Motor neuron (in vitro differentiated cells): ENCODE results near the gene TNNT2. TPM values are rescaled to one million over a fixed set of nuclear protein-coding genes. Genes with fewer than 3 reads are reported as not detected.

Source experiments
- ATAC-seq, 8 experiments: fragments of 200-7000 bp; cut with Tn5 transposase; replicated peaks in 6 of 8; 2 replicates each; pipeline ENCODE4 v1.8.0; 2021; ENCODE audit warnings: mild to moderate bottlenecking in 8 of 8, moderate library complexity in 8 of 8
- H3K27ac ChIP-seq, 2 donors: fragments of 250-450 bp; sonication (Bioruptor Pico); 2 replicates each; pipeline ENCODE4 v1.9.0; 2021; ENCODE audit warnings: antibody characterized with exemption in 2 of 2, mild to moderate bottlenecking in 2 of 2, moderate library complexity in 1 of 2
- H3K4me1 ChIP-seq, 2 donors: fragments of 250-450 bp; sonication (Bioruptor Pico); replicated peaks in 1 of 2; 2 replicates each; pipeline ENCODE4 v1.6.1; 2021; ENCODE audit warnings: antibody characterized with exemption in 2 of 2, mild to moderate bottlenecking in 2 of 2, moderate library complexity in 1 of 2
- H3K4me3 ChIP-seq, 5 donors: fragments of 250-450 bp; sonication (Bioruptor Pico); 2 replicates each; pipeline ENCODE4 v1.9.0; 2021; ENCODE audit warnings: antibody characterized with exemption in 5 of 5, mild to moderate bottlenecking in 5 of 5, moderate library complexity in 4 of 5
- WGBS, 10 experiments: fragments of 450-650 bp; shearing (Covaris generic); methylation state at CpG; one replicate each; pipeline ENCODE4 v1.0.0; 2022; 5-methylcytosine and 5-hydroxymethylcytosine counted together
- in situ Hi-C, 9 experiments: fragments of 400-800 bp; cut with MboI; loops; one replicate each; pipeline ENCODE4 v1.15.0; 2021; ENCODE audit warnings: low sequenced_read_pairs in 9 of 9, low pct_unique_long_range_greater_than_20kb in 2 of 9; ENCODE audit not compliant: unreplicated experiment in 9 of 9
- total RNA-seq, 8 experiments: library from RNA; unstranded; fragments of 300-600 nt; gene quantifications; 2 replicates each; pipeline versions ENCODE4 v1.2.3 to v1.2.4, GENCODE V29; 2022

Gene TNNT2
- total RNA-seq, 8 experiments from 2014 or later, result 0.14 to 2.7 (median 0.59) TPM; not detected in 1

DNA sequence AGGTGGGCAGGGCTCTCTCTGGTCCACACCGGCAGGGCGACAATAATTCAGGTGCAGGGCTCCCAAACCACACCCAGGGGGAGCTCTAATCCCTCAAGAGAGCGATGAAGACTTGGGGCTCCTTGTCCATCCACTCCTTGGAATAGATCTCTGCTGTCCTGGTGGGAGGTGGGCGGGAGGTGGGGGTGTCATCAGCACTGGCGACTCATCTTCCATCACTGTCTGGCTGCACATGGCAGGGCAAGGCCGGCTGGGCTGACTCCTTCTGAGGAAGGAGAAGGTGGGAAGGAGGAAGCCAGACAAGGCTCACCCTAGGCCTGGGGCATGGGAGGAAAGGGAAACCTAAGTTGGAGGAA, 29.3 kb downstream of the TNNT2 start:
- in situ Hi-C loops, result no loop called here

DNA sequence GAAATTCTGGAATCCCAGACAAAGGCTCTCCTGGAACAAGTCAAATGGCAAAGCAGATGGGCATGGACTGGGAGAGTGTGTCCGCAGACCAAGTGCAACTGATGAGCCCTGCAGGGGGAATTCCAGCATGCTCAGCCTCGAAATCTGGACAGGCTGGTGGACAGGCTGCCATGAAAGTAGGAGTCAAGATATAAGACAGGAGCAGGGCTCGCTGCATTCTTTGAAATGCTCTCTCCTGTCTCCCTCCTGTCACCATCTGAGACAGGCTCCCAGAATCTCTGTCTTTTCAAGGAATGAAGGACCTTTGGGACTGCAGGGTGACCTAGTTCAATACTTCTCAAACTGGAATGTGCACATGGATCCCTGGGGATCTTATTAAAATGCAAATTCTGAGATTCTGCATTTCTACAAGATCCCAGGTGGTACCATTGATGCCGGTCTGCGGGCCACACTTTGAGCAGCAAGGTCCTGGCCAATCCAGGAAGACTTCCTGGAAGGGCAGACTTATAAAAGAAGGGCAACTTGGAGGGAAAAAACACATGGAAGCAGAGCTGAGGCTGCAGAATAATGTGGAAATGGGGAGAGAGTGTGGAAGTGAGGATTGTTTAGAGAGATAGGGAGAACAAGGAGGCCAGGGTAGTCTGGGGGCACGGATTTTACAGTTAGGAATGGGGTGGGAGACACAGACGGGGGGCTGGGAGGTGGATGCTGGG, 29.8 kb downstream of the TNNT2 start:
- in situ Hi-C loops, result no loop called here
- Histone ChIP-seq H3K4me3 (no peak overlapping the region), H3K4me1 (peaks cover 0 to 7% of the 10 kb centered on the region in 2 donors), H3K27ac (no peak overlapping the region)
- no peak for ATAC-seq
- WGBS, 10 experiments, result 0 to 72% (median 52%) methylated on average over 1 to 3 of the region's 7 CpGs; no CpG with 5 or more reads in 2 of the 10 experiments

More for the DNA sequence above, 29.3 kb downstream of the TNNT2 start:
- H3K27ac ChIP-seq, result no peak overlapping the region
- H3K4me1 ChIP-seq, result peaks cover 0 to 7% of the 10 kb centered on the region in 2 donors
- ATAC-seq, result peak; percentile 46 to 91 (median 58)
- no peak overlapping the region for H3K4me3 ChIP-seq
- WGBS, 10 experiments, result 0 to 89% (median 10%) methylated on average over 1 to 3 of the region's 6 CpGs; no CpG with 5 or more reads in 6 of the 10 experiments

DNA sequence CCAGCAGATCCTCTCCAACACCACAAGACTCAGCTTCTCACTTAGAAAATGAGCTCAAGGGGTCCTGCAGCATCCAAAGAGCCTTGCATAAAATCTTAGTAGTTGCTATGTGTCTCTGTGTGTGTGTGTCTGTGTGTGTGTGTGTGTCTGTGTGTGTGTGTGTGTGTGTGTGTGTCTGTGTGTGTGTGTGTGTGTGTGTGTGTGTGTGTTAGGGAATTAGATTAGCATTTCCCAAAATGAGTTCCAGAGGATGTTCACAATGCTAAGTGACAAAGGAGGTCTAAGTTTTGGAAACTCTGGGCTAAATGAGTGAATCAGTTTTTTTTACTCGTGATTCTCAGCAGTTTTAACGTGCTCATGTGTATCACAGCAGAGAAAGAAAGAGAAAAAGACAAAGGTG, 30.5 kb downstream of the TNNT2 start:
- peaks cover 0 to 7% of the 10 kb centered on the region in 2 donors for H3K4me1 ChIP-seq
- no peak overlapping the region for H3K4me3 ChIP-seq
- no peak for ATAC-seq
- 0 to 70% (median 23%) methylated on average over 1 to 2 of the region's 2 CpGs; no CpG with 5 or more reads in 3 of the 10 experiments for WGBS, 10 experiments
- in situ Hi-C loops, result no loop called here
- no peak overlapping the region for H3K27ac ChIP-seq

DNA sequence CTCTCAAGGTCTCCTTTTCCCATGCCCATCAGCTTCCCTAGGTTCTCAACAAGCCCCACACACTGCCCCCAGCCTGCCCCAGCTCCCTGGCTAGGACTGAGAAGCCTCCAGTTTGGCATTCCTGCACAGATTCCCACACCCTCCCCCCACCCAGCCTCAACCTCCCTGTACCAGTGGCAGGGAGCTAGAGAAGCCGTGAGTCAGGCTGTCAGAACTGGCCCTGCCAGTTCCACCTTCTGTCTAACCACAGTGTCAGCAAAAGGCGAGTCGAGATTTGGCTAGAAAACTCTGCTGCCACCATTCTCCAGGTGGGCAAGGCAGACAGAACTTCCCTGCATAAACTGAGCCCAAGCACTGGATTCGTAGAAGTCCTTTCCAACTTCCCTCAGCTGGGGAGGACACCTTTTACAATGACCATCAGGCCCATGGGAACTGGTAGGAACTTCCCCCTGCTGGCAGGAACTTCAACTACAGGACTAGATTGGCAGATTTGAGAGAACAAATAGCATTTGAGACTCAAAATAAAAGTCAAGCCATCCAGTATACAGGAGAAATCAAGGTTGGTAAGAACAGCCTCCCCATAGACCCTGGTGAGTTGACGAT, 31.0 kb downstream of the TNNT2 start:
- Histone ChIP-seq H3K27ac (no peak overlapping the region), H3K4me1 (peaks cover 0 to 7% of the 10 kb centered on the region in 2 donors), H3K4me3 (no peak overlapping the region)
- in situ Hi-C loops, result no loop called here
- peak in 4 of 8 experiments; percentile 39 to 82 (median 79) for ATAC-seq
- WGBS, 10 experiments, result 0 to 100% (median 27%) methylated on average over 1 to 3 of the region's 5 CpGs; no CpG with 5 or more reads in 2 of the 10 experiments

DNA sequence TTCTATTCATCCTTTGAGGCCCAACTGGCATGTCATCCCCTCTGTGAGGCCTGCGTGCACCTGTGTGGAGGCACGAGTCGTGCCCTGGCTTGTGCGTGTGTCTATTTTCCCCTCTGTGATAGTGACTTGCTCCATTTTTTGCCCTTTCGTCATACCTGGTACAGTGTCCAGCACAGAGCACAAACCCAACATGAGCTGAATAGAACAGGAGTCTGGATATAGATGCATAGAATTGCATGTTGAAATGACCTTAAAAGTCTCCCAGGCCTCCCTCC, 32.5 kb downstream of the TNNT2 start:
- no peak for ATAC-seq
- no peak overlapping the region for H3K27ac ChIP-seq
- in situ Hi-C loops, result no loop called here
- no peak overlapping the region for H3K4me3 ChIP-seq
- 60 to 100% (median 82%) methylated on average over 1 to 5 of the region's 5 CpGs; no CpG with 5 or more reads in 4 of the 10 experiments for WGBS, 10 experiments
- peaks cover 0 to 7% of the 10 kb centered on the region in 2 donors for H3K4me1 ChIP-seq

DNA sequence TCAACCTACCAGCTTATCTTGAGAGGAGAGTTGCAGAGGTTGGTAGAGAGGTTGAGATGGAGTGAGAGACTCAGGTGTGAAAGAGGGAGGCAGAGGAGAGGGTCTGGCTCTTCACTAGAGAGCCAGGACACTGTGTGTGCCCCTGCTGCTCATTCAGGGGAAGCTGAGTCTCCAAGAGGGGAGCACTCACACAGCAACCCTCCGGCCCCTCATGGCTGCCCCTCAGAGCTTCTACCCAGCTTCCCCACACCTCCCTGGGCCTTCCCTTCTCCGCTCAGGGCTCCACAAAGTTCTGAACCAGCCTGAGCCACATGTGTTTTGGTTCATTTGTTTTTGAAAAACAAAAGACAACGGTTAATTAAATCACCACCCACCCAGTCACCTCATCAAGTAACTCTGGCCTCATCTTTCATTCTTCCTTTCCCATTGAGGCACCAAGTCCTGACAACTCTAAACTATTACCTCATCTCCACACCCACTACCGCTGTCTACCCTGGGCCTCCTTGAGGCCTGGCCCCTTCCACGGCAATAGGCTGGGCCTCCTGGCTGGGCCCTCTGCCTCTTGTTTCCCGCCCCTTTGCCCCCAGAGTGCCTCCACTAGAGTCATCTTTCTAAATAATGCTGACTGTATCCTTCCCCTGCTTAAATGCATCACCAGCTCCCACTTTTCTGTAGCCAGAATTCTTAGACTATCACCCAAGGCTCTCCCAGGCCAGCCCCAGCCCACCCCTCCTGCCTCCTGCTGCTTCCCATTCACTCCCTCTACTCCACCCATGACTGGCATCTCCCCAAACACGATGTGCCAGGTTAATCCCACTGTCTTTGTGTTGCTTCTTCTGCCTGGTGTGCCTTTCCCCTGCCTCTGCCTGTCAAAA, 33.0 kb downstream of the TNNT2 start:
- ATAC-seq, result peak in 6 of 8 experiments; percentile 42 to 66 (median 56)
- in situ Hi-C loops, result no loop called here
- peaks cover 0 to 6% of the 10 kb centered on the region in 2 donors for H3K4me1 ChIP-seq
- 30 to 80% (median 58%) methylated on average over 2 to 6 of the region's 7 CpGs; no CpG with 5 or more reads in 2 of the 10 experiments for WGBS, 10 experiments
- H3K4me3 ChIP-seq, result no peak overlapping the region
- H3K27ac ChIP-seq, result no peak overlapping the region

DNA sequence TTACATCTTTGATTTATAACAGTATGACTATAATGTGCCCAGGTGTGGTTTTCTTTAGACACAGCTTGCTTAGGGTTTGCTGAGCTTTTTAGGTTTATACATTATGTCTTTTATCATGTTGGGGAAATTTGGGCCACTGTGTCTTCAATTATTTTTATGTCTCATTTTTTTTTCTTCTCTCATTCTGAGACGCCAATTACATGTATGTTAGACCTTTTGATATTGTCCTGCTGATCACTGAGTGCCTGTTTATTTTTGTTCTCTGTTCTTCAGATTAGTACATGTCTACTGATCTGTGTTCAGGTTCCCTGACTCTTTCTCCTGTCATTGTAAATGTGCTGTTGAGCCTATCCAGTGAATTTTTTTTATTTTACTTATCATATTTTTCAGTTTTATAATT, 36.1 kb downstream of the TNNT2 start:
- Histone ChIP-seq H3K4me1 (no peaks in the 10 kb centered on the region), H3K4me3 (no peak overlapping the region), H3K27ac (no peak overlapping the region)
- no peak for ATAC-seq
- 29 to 86% (median 56%) methylated on average over 1 of the region's 1 CpG; no CpG with 5 or more reads in 1 of the 10 experiments for WGBS, 10 experiments
- in situ Hi-C loops, result no loop called here

DNA sequence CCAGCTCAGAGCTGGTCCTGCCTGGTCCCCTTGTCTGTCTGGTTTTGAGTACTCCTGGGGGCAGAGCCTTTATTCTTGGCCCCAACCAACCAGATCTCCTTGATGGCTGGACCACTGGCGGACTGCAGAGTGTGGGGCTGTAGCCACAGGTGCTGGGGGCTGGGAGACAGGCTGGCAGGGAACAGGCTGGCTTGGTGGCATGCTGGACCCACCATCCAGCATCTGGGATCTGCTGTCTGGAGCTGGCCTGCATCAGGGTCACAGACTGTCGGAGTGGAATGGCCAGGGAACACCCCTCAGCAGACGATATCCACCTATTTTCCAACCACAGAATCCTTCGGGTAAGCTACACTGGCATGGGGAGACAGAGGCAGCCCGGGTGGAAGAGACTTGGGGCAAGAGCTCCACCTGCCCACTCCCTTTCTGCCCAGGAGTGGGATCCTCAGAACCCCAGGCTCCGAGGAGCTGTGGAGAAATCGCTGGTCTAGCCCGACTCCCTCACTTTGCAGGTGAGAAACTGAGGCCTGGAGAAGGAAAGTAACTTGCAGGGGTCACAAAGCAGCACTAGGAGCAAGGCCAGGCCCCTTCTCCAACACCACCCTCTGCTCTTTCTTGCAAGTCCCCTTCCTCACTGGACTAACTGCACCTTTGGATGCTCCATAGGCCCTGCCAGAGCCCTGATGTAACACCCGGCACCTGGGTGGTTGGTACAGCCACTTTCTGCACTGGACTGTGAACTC, 40.6 kb downstream of the TNNT2 start:
- in situ Hi-C loops, result no loop called here
- ATAC-seq, result no peak

DNA sequence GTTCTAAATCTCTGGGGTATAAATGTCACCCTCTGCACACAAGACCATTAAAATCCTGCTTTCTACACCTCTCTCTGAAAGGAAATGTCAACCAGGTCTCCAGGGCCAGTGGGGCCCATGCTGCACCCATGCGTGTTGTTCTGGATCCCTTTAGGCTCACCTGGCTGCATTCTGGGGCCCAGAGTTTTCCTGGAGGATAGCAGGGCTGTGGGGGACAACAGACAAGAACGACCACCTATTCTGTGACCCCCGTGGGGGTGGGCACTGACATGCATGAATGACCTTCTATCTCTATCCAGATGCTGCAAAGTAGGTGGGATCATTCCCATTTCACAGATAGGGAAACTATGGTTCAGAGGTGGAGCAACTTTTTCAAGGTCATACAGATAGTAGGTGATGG, 41.6 kb downstream of the TNNT2 start:
- WGBS, 10 experiments, result 48 to 100% (median 70%) methylated on average over 1 to 2 of the region's 3 CpGs; no CpG with 5 or more reads in 5 of the 10 experiments
- no peak for ATAC-seq
- H3K27ac ChIP-seq, result no peak overlapping the region
- no peaks in the 10 kb centered on the region for H3K4me1 ChIP-seq
- no peak overlapping the region for H3K4me3 ChIP-seq
- in situ Hi-C loops, result no loop called here

More for the DNA sequence above, 40.6 kb downstream of the TNNT2 start:
- Histone ChIP-seq H3K4me3 (no peak overlapping the region), H3K27ac (no peak overlapping the region), H3K4me1 (no peaks in the 10 kb centered on the region)
- 78 to 100% (median 82%) methylated on average over 1 to 7 of the region's 9 CpGs; no CpG with 5 or more reads in 4 of the 10 experiments for whole genome bisulfite sequencing, 10 experiments

DNA sequence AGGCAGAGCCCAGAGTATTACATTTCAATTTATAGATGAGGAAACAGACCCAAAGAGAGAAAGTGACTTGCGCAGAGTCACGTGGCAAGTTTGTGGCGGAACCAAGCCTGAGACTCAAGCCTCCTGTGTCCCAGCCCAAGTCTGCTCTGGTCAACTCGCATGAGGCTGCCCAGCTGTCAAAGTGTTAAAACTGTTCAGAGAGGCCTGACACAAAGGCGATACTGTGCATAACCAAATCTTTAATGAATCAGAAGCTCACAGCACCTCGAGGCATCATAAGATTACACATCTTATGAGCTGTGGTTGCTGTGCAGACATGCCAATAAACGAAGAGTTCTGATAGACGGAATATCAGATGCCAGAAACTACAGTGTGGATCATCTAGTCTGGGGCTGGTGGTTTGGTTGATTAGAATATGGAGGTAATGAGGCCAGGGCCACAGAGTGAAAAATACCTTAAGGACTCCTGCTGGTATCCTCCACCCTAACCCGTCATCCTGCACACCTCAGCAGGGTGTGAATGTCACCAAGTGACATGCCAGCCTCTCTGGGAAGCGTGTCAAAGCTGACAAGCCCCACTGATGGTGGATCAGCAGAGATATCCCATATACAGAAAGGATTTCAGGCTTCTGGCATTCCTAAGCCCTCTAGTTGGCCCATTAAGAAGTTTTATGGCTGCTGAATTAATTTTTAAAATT, 42.2 kb downstream of the TNNT2 start:
- H3K4me1 ChIP-seq, result no peaks in the 10 kb centered on the region
- ATAC-seq, result peak in 2 of 8 experiments; percentile 66 to 76
- in situ Hi-C loops, result no loop called here
- H3K4me3 ChIP-seq, result no peak overlapping the region
- H3K27ac ChIP-seq, result no peak overlapping the region
- WGBS, 10 experiments, result 60 to 89% (median 83%) methylated on average over 1 to 10 of the region's 10 CpGs; no CpG with 5 or more reads in 1 of the 10 experiments

DNA sequence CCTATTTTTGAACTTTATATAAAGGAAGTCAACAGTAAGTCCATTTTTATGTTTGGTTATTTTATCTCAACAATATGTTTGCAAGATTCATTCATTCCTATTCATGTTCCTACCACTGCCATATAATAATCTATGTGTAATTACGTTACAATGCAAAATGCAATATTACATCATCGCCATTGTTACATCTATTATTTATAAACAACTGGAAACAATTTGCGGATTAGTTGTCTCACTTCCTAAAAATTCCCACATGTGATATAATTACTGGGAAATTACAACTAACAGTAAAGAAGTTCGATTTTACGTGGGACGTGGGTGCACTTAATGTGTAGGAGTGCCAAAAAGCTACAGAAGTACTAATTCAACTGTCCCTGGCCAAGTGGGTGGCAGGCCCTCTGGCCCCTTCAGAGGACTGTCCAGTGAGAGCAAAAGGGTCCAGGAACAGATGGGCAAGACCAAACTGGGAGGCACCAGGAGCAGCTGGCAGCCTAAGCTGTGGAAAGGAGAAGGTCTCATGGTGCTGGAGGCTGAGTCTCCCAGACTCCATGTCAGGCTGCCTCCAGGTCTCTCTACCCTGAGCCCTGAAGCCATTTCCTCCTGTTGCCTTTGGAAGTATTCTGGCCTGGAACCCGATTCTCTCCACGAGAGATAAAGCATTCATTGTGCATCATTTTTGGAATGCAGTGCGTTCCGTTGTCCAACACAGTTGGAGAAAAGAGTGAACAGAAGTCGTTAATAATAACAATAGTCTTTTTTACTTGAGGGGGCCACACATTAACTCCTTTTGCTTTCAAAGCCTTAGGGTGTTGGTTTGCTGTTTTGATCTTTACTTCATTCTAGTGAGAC, 42.9 kb downstream of the TNNT2 start:
- peak in 3 of 8 experiments; percentile 25 to 45 (median 41) for ATAC-seq
- 0 to 100% (median 77%) methylated on average over 1 to 11 of the region's 11 CpGs for WGBS, 10 experiments
- in situ Hi-C loops, result no loop called here
- no peak overlapping the region for H3K27ac ChIP-seq
- no peak overlapping the region for H3K4me3 ChIP-seq
- no peaks in the 10 kb centered on the region for H3K4me1 ChIP-seq
